ENCODE measurements around the gene SEC31A.

SEC31A gene

DNA sequence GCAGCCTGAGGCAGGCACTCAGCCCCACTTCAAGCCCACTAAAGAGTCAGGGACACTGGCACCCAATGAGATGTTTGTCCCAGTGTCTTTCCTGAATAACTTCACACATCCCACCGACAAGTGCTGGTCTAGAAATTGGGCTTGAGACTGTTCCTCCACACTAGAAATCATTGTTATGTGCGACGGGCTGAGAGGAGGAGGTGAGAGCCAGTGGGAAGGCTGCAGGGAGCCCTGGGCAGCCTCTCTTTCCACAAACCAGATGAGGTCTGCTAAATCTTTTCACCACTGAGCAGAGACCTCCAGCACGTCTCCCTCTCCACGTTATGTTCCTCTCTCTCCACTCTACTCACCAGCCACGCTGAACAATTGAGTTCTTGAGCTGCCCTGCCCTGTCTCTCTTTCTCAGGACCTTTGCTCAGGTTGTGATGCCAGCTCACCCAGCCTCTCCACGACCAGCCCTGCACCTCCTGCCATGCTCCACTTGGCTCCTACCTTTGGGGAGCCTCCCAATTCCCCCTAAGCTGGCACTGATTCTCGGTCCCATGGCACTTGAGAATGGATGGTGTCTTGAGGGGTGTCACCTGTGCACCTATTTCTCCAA is 100.8 kb downstream of the SEC31A start:
- DNase-seq (ENCODE audit: low spot score): no peak

DNA sequence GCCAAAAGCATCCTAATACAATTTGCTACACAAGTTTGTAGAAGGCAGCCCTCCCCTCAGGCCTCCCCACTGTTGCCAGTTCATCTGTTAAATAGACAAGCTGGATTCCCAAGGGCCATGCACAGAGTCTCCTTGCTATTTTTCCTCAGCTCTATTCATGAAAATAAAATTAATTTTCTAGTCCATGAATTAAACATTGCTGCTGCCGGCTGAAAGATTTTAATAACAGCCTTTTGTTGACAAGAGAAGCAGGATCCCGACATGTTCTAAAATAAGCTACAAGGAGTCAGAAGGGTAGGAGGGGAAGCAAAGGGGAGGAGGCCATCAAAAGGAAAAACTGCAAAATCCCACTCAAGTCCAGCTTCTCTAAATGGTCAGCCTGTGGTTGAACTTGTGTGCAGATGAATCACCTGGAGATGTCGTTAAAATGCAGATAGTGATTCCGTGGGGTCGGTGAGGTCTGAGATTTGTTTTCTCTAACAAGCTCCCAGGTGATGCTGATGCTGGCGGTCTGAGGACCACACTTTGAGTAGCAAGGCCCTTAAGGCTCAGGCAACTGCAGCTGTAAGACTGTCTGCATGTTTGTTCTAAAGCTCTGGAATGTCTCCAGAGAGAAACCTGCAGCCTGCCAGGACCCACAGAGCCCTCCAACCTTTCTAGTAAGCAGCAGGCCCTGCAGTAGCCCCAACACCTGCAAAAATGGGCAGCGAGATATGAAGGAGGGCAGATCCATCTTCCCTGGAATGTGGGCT is 101.8 kb downstream of the SEC31A start:
- no peak for DNase-seq (ENCODE audit: low spot score)

DNA sequence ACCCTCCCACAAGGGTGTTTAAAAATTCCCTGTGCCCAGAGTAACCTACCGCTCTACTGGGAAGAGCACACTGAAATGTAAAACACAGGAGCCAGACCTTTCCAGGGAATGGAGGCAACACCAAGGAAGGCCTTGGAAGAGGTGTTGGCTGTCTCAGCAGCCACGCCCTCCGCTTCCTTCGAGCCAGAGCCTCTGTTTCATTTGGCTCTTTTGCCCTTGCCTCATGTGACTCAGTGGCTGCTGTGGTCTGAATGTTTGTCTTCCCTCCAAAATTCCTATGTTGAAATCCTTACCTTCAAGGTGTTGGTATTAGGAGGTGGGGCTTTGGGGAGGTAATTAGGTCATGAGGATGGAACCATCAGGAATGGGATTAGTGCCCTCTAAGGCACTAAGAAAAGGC is 103.6 kb downstream of the SEC31A start:
- no peak for DNase-seq (ENCODE audit: low spot score)

DNA sequence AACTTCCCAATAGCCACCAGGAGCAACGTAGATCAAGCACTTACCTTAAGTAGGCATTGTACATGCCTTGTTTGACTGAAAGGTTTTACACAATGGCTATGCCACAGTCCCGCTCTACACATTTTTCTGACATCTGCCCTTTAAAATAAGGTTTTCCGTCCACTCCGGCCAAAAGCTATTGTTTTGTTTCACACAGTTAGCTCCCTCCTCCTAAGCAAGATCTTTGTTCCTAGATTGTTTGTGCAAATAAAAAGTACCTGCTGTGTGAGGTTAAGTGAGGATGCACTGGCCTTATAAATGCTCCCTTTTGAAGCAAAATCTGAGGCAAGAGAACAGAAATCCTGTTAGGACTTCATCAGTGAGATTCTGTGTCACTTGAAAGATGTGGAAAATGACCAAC is 104.1 kb downstream of the SEC31A start:
- no peak for DNase-seq (ENCODE audit: low spot score)

DNA sequence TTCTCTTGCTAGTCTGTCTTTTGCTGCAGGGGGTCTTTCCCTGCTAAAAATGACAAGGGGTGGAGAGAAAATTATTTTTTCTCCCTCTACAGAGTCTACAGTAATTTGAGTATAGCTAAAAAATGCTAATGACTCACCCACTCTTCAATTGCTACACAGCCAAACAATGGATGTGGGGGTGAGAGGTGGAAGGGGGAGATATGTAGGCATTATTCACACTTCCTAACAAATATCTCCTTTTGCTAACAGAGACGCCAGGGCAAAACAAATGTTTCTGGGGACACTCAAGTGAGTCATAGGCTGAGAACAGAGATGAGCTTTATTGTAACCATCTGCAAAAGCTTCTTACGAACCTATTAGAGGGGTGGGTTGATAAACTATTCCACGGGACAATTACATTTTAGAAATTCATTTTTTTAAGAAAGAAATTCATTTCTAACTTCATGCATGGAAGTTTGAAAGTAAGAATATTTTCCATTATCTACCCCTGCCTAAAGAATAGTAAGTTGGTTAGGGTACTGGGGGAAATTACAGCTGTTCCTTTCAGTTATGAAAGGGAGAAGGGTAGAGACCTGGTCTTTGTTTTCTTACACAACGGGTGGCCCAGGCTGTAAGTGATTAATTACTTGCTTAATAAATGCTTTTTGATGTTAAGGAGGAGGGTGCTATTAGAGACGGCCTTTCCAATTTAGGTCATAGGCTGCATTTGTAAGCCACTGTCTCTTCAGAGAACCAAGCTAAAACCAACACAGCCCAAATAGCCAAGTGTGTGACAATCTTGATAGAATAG is 105.1 kb downstream of the SEC31A start:
- no peak for DNase-seq (ENCODE audit: low spot score)

DNA sequence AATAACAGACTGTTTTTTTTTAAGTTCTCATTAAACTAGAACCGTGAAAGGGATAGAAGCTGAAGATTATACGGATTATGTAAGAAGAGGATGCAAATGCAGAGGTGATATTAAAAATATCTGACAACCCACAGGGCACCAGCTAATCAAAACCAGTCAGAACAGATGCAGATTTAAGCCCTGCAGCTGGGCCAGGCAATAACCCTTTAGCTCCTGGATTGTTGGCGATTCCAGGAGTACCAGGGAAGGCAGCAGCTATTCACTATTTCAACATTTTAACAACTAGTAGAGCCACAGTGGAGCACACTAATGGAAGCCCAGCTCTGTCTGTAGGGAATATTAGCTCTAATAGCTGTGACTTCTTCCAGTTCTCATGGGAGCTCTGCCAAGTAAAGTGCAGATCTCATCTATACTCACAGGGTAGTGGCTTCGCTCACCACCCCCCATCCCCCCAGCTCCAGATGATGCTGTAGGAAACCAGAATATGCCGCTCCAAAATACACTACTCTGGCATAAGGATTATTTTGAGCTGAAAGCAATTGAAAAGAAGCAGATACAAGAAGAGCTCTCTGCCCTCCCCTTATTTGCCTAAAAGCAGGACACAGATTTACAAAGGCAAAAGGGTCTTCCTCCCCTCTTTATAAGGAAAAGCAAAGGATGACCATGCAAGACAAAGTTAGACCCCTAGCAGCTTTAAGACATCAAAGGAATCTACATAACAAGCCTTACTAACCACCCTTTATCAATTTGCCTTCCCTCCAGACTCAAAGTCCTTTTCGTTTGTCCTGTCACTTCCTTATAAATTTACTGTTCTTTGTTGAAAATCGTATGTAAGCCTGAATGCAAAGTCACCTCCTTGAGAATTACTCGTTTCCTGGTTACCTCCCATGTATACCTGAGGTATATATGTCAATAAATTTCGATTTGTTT is 106.0 kb downstream of the SEC31A start:
- no peak for DNase-seq (ENCODE audit: low spot score)

DNA sequence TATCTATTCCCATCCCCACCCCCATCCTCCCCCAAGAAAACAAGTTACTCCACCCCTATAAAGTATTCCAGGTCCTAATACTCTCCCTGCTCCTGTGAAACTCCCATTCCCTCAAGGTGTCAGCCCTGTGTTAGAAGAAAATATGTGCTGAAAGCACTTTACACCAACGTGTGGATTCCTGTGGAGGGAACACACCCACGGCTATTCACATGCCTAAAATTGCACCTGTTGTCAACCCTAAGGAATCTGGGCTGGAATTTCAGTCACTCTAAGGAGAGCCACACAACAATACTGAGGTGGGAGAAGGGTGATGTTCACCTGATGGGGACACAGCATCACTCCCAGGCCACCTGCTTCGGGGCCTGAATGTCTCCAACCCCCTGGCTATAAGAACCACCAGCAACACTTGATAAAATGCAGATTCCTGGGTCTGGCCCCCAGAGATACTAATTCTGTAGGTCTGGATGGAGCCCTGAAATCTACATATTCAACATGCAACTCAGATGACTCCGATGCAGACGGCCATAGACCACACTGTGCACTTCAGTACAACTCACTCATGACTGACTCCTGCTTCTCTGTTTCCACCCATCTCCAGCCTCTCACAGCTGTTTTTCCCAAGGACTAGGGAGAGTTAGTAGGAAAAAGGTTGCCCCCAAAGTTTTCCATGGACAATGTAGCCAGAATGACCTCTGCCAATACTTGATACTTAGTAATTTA is 108.2 kb downstream of the SEC31A start:
- DNase-seq (ENCODE audit: low spot score): no peak

DNA sequence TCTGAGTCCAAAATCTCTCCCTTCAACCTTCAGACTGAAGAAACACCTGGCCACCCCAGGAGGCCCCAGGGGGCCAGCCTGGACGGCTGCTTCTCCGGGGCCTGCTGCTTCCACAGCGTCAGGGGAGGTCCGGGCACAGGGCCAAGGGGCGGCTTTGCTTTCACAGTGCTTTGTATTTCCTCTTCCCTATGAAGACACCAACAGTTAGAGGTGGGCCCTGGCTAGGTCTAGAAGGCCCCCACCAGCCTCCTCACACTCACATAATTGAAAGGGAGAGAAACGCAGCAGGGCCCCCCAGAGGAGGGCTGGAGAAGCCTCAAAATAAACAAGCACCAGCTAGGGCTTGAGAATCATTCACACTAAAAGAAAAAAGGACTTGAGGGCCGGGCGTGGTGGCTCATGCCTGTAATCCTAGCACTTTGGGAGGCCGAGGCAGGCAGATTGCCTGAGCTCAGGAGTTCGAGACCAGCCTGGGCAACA is 110.2 kb downstream of the SEC31A start:
- DNase-seq (ENCODE audit: low spot score): no peak

DNA sequence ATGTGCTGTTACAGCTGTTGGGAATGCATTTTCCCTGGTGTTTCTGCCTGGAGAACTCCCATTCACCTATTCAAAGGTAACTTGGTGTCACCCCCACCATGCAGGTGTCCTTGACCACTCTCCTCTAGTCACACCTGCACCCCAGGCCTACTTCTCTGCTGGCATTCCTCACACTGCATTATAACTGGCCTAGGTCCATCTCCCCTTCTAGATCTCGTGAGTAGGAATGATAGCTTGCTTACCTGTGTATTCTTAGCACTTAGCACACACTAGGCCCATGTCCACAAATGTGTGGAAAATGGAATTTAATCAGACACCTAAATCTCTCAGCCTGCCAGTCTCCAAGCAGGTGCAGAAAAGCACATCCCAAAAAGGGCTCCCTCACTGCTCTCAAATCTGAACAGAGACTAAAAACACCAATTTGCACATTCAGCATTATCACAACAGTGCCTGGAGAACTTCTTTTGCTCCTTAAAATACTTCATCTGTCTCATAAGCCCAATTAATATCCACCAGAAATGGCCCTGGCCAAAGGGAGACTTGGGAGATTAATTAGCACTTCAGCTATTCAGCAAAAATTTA is 110.7 kb downstream of the SEC31A start:
- DNase-seq (ENCODE audit: low spot score): no peak

DNA sequence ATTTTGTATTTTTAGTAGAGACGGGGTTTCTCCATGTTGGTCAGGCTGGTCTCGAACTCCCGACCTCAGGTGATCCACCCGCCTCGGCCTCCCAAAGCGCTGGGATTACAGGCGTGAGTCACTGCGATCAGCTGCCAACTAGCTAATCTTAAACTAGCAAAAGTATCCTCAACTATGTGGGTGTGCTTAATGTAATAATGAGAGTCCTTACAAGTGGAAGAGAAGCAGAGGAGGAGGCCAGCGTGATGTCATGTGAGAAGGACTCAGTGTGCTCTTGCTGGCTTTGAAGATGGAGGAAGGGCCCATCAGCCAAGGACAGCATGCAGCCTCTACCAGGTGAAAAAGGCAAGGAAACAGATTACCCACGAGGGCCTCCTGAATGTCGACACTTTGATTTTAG is 111.9 kb downstream of the SEC31A start:
- DNase-seq (ENCODE audit: low spot score): no peak

DNA sequence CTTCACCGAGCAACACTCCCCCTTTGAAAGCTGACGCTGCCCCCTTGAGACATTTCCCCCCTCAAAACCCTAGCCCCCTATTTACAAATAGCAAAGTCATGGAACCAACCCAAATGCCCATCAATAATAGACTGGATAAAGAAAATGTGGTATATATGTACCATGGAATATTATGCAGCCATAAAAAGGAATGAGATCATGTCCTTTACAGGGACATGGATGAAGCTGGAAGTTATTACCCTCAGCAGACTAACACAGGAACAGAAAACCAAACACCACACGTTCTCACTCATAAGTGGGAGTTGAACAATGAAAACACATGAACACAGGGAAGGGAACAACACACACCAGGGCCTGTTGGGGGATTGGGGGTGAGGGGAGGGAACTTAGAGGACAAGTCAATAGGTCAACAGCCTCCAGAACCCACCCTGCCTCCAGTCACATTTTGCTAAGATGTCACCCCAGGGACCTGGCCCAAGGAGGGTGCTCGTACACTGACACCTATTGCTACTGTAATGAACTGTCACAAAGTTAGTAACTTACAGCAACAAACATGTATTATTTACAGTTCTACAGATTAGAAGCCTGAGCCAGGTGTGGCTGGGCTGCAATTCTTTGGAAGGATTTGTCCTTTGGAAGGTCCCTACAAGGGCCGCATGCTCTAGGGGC is 113.0 kb downstream of the SEC31A start:
- no peak for DNase-seq (ENCODE audit: low spot score)

DNA sequence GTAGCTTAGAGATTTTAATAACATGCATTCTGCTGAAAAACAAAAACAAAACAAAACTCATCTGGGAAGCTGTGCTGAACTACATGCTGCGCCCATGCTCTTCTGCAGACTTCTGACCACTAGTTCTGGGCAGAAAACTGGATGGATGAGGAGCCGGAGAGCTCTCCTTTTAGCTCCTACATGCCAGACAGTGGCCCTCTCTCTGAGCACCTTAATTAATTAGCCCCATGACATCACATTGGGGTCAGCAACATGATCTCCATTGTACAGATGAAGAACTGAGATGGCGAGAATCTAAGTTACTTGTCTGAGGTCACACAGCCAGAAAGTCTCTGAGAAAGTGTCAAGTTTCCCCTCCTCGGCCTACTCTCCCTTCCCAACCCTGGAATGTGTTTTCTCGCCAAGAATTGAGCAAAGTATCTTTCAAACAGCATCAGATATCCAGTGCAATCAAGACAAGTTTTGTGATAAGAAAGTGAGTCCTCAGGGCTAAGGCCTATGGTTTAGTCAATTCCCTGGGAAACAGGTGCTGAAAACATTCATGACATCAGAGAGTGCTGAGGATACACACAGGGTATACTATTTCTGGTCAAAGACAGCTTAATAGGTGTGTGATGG is 113.9 kb downstream of the SEC31A start:
- no peak for DNase-seq (ENCODE audit: low spot score)

DNA sequence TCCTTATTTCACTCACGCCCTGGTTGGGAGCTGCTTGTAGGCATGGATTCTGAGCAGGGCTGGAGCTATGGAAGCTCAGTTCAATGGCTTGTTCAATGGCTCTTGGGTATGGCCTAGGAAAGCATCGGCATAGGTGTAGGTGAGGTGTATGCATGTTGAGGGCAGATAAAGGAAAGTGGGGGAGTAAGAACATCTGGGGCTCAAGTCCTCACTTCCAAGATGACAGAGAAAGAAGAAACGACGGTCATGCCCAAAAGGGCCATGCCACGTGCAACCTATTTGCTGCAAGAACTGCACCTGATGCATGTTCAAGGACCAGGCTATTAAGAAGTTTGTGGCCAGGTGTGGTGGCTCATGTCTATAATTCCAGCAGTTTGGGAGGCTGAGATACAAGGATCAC is 115.7 kb downstream of the SEC31A start:
- DNase-seq (ENCODE audit: low spot score): no peak

DNA sequence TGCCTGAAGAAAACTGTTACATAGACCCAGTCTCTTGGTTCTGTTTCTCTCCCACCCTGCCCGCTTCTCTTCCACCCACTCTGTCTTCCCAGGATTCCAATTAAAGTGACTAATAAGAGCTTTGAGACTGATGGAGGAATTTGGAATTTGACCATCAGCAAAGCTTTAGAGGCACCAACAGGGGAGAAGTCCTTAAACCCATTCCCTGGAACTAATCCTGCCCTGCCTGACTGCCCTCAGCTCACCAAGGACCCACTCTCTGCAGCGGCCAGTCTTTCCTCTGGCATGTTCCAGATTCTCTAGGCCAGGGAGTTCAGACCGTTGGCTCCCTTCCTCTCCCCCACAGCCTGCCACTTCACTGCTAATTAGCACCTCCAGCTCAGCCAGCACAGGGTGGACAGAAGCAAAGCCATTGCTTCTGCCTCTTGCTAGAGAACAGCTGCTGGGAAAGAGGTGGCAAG is 116.2 kb downstream of the SEC31A start:
- no peak for DNase-seq (ENCODE audit: low spot score)

DNA sequence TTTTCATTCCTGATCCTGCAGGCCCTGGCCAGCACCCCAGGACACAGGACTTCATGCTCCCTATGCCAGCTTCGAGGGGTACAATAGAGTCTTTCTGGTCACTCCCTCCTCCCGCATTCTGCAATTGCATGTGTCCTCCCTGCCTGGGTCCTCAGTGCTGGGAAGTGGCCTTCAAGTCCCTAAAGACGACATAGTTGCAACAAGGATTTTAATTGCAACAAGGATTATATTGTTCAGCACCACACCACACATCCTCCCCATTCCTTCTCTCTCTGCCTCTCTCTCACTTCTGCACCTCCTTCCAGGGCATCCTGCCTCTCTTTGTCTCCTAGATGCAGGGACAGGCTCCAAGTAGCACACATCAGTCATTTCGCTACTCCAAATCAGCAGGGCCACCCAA is 117.9 kb downstream of the SEC31A start:
- DNase-seq (ENCODE audit: low spot score): no peak

DNA sequence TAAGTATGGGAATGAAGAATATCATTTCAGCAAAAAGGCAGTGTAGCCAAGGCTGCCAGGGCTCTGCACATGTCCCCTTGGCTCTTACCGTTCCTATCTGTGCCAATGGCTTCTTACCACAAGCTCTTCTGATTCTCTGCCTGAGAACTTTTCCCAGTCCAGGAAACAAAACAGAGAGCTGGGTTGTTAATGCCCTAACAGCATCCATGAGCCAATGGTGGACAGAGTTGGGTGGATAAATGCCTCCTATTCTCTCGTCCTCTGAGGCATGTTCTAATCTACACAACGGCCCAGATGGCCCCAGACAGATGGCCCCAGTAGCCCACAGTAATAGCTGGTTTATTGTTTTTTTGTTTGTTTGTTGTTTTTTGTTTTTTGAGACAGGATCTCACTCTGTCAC is 120.3 kb downstream of the SEC31A start:
- DNase-seq (ENCODE audit: low spot score): peak; percentile 97

Data from putamen (tissue), 1 donor.